HG03575 (cell line): ENCODE measurements around the gene KCNIP4.

Source experiments
- ATAC-seq: cut with Tn5 transposase; IDR thresholded peaks from one replicate; pipeline ENCODE4 v1.9.1; 2021; ENCODE audit not compliant: unreplicated experiment, insufficient number of reproducible peaks, low FRiP score; ENCODE audit errors: extremely low read depth

The KCNIP4 gene

GRCh38 chr4:21921526-21922180, 26.9 kb downstream of the KCNIP4 start:
- ATAC-seq: no peak

DNA sequence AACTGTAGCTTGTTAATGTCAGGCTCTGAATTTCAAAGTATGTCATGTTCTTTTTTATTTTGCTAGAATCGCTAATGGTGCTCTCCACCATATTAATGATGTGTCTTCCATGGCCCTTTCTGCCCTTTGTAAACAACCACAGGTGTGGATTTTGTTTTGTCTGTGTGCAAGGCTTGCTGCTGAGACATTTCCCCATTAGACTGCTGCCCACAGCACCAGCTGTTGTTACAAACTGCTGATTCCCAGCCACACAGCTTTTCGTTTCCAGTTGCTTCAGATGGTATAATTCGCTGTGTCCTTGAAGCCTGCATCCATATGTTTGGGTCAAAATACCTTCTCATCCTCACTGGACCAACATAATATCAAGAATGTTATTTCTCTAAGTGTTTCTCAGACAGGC, 32.8 kb downstream of the KCNIP4 start:
- no peak for ATAC-seq

- no peak for ATAC-seq
Measured at GRCh38 chr4:21901831-21902230, 46.7 kb downstream of the KCNIP4 start.

GRCh38 chr4:21901281-21901680, 47.3 kb downstream of the KCNIP4 start:
- no peak for ATAC-seq

- ATAC-seq: no peak
Measured at GRCh38 chr4:21900211-21900610, 48.4 kb downstream of the KCNIP4 start.

- no peak for ATAC-seq
Measured at GRCh38 chr4:21898101-21898500, 50.5 kb downstream of the KCNIP4 start.

GRCh38 chr4:21896767-21897166, 51.8 kb downstream of the KCNIP4 start:
- no peak for ATAC-seq

DNA sequence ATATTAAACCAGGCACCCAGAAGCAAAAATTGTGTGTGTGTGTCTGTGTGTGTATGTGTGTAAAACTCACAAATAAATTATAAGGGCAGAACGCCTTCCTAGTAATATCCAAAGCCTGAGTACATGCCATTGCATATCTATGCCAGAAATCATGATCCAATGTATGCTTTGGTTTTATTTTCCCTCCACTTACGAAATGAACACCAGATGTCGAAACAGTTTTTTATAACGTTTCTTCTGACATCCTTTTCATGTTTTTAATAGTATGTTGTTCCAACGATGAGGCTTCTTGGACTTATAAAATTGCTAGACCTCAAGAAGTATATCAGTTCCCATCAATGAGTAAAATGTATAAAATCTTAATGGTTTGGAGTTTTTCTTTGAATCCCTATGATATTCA, 55.4 kb downstream of the KCNIP4 start:
- ATAC-seq: no peak

GRCh38 chr4:21890231-21890630, 58.3 kb downstream of the KCNIP4 start:
- ATAC-seq: no peak

- peak; percentile 71 for ATAC-seq
Measured at GRCh38 chr4:21888195-21888976, 60.2 kb downstream of the KCNIP4 start.

DNA sequence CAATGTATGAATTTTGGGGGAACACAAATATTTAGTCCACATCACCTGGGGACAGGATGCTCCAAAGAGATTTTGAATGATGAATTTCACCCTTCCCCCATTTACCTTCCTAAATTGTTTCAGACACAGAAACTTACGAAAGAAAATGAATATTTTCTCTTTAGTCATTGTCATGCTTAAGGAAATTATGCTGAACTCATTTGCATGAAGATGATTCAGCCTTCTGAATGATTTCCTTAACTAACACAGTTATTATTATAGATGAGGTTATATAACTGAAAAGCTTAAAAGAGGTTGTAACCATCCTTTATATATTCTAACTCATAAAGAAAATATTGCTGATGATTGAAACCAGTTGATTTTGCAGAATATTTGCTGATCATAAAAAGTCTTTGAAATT, 61.1 kb downstream of the KCNIP4 start:
- no peak for ATAC-seq

- ATAC-seq: no peak
Measured at GRCh38 chr4:21885770-21886169, 62.8 kb downstream of the KCNIP4 start.

- ATAC-seq: no peak
Measured at GRCh38 chr4:21885241-21885640, 63.3 kb downstream of the KCNIP4 start.

DNA sequence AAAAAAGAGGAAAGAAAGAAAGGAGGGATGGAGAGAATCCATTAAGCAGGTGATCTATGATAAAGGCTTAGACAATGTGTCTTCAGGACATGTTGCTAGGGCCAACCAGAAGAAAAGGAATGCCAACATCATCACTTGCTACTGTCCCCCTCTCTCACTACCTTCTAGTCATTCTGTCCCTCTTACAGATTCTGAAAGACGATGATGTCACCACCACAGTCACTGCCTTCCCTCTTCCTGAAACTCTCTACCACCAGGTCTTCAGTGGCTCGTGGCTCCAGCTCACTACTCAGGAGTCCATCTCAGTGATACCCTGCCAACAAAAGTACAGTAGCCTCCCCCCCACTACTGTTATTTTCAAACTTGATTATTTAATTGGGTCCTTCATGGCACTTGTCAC, 64.0 kb downstream of the KCNIP4 start:
- ATAC-seq: no peak

DNA sequence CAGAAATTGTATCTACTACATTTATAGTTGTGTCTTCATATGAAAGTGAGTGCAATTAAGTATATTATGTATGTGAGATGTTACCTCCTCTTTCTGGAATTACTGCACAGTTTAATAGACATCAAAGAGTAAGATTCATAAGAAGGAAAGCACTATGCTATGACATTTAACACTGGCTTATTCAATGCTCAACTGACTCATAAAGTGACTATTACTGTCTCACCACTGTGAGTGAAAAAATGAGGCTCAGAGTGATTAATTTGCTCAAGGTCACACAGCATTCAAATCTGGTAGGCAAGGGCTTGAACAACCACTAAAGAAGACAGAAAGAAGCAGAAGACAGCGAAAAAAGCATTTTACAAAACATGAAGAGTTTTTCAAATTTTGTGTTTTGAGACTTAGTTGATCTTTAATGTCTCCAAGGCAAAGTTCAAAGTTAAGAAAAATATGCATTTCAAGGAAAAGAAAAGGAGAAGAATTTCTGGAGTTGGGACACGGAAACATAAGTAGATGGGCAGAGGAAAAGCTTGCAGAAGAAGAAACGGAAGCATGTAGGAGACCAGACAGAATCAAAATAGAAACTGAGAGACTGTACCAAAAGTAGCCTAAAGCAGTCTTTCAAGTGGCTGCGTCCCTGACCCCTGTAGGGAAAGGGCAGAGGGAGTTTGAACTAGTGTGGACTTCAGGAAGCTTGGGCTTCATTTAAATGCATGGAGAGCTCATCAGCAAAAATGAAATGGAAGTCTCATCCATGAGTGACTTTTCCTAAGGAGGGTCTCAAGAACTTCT, 66.3 kb downstream of the KCNIP4 start:
- ATAC-seq: no peak

DNA sequence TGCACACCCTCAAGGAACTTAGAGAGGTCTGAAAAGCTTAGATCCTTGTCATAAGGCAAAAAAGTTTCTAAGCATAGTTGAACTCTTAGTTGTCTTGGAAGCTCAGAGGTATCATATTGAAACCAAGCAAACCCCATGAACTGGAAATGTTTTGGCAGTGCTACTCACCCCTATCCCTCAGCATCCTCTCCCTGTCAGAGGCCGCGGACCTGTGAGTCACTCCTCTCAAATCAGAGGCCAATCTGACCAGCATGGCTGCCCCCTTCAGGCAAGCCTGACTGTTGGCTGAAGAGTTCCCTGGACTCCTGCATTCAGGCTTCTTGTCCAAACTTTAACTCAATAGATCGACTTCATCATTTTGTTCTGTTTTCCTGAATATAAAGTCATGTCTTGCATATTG, 69.4 kb downstream of the KCNIP4 start:
- no peak for ATAC-seq

GRCh38 chr4:21876711-21877110, 71.9 kb downstream of the KCNIP4 start:
- ATAC-seq: no peak

- no peak for ATAC-seq
Measured at GRCh38 chr4:21873145-21873544, 75.4 kb downstream of the KCNIP4 start.

DNA sequence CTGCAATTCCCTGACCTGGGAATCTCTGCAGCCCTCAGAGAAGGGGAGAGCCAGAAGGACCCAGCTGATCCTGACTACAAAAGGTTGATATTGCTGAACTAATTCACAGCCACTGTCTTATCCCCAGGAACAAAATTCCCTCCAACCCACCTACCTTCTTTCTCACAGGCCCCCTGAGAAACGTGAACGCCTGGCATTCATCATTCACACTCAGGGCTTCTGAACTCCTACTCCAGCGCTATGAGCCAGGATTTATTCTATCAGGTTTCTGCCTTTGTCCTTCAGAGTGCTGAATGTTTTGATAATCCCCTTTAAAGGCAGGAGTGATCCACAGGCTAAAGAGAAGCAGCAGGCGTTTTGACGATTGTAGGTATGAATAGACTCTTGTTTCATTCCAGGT, 76.5 kb downstream of the KCNIP4 start:
- ATAC-seq: no peak
